Stimulated activated CD4-positive, alpha-beta T cell treated with anti-CD3 and anti-CD28 coated beads, Interleukin-2, amount 100 ng/mL, for 24 hours (primary cell): ENCODE measurements around the gene STAM.
A peak's percentile ranks its signal among the peaks of the same experiment; 100 is the strongest.

ENCODE experiments used
- DNase-seq, 2 donors: peaks; one replicate each; pipeline ENCODE4 v3.0.0-alpha.2; 2020

Gene STAM

DNA sequence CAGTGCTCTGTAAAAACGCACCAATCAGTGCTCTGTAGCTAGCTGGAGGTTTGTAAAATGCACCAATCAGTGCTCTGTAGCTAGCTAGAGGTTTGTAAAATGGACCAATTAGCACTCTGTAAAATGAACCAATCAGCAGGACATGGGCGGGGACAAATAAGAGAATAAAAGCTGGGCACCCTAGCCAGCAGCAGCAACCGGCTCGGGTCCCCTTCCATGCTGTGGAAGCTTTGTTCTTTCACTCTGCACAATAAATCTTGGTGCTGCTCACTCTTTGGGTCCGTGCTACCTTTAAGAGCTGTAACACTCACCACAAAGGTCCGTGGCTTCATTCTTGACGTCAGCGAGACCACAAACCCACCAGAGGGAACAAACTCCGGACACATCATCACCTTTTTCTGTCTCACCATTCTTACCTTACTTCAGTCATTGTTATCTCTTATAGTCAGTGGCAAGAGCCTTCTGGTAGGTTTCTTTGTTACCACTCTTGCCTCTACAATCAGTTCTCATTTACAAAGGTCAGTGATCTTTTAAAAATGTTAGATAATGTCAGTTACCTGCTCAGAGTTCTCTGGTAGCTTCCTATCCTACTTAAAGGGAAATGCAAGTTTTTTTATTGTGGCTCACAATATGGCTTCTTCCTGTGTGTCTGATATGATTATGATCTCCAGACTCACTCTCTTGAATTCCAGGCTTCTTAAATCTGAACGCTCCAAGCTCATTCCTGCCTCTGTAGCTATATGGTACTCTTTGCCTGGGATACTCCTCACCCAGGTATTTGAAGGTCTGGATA is 4.5 kb downstream of the STAM start:
- DNase-seq, result peak; percentile 39 to 53

DNA sequence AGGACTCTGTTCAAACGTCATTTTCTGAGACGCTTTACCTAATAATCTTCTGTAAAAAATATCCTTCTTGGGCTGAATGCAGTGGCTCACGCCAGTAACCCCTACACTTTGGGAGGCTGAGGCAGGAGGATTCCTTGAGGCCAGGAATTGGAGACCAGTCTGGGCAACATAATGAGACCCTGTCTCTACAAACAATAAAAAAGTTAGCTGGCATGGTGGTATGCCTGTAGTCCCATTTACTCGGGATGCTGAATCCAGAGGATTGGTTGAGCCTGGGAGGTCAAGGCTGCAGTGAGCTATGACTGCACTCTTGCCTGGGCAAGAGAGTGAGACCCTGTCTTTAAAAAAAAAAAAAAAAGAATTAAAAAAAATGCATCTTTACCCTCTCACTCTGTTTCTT is 5.1 kb downstream of the STAM start:
- no peak for DNase-seq

DNA sequence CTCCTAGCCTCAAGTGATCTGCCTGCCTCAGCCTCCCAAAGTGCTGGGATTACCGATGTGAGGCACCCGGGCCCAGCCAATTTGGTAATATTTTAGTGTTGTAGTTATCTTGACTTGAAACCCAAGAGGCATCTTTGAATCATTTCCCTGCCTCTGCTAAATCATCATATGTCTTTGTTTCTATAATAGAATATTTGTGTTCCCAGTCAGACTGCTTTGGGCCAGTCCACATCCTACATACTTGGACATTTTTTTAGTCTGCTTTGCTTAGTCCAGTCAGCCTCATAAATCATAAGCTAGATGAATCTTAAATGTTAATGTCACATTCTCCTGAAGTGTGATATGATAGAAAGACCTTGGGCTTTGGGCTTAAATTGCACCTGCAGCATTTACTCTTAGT is 5.9 kb downstream of the STAM start:
- no peak for DNase-seq

DNA sequence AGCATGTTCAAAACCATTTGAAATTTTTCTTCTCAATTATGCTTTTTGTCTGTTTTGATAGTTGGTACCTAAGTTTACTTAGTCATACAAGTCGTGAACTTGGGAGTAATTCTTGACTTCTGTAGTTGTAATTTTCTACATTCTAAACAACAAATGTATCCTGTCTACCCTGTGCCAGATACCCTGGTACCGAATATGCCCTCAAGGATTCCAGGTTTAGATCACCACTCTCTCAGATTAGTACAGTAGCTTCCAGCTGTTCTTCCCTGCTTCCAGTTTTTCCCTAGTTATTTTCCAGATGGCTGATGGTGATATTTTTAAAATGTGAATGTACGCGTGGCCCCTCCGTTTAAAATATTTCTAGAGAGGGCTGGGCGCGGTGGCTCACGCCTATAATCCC is 6.5 kb downstream of the STAM start:
- no peak for DNase-seq

DNA sequence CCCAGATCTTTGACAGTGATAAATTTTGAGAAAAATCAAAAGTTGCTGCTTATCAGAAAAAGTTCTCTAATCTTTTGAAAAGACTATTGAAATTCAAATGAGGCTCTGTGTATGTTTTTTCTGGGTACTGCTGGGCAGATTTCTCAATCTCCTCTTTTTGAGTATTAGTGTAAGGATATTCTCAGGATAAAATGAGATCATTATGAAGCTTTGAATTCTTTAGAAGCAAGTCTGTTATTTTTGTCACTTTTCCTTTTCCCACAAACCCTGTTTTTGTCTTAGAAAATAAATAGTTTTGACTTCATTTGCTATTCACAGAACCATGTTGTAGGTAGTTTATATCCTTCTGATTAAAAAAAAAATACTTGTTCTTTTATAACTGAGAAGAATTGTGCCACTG is 7.9 kb downstream of the STAM start:
- no peak for DNase-seq

DNA sequence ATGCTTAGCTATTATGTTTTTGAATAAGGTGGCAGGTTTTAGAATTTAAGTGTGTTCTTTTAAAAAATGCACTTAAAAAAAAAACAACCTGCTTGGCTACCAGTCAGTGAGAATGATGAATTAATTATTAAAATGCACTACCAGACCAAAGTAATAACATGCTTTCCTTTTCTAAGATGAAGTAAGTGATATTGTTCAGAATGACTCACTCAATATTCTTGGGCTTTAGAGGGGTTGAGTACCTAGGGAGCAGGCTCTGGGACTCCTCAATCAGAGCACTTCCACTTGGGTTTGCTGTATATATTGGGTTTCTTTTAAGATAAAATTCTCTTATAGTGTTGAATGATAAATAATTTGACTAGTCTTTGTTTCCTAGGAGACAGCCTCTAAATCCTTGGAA is 8.6 kb downstream of the STAM start:
- no peak for DNase-seq

DNA sequence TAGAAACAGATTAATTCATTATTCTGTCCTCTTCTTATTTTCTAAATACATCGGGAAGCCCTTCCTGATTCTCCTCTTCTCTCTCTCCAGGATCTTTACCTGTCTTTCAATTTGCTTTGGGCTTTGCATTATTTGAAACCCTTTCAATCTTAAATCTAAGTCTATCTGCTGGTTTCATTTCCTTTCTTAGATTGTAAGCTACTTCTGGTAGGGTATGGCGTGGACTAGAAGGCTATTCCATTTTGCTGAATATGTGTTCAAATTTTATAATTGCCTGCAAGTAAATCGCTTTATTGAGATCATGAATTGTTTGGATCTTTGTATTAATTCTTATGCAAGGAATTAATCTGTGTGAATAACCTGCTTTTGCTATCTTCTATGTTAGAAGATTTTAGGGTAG is 11.1 kb downstream of the STAM start:
- no peak for DNase-seq

DNA sequence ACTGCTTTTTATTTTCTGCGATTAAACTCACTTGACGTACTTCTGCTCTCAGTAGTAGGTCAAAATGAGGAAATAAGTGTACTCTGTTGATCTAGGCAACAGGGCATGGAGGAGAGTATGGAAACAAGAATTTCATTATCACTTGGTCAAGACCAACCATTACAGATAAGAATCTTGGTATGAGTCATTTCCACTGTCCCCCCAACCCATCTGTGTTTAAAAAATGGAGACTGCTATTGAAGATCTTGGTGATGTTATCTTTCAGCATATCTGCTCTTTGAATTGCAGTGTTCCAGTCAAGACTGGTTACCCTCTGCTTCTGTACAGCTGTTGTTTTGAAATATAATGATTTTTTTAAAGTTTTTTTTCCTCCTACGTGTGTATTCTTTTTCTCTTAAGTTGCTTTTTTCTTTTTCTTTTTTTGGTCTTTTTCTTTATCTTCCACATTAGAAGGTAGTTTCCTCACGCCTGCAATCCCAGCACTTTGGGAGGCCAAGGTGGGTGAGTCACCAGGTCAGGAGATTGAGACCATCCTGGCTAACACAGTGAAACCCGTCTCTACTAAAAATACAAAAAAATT is 11.7 kb downstream of the STAM start:
- DNase-seq, result no peak

DNA sequence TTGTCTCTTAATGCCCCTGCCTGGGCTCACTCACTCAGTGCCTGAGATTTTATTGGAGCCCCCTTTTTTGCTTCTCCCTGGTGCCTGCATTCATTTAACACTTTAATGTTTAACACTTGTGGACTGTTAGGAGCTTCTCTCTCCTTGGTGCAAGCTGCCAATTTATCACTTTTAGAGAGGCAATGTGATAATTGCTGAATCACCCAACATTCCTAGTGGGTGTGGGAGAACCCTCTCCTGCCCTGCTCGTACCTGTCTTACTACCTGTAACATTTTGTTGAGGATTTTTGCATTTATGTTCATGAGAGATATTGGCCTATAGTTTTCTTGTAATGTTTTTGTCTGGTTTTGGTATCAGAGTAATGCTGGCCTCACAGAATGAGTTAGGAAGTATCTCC is 13.2 kb downstream of the STAM start:
- DNase-seq, result no peak

DNA sequence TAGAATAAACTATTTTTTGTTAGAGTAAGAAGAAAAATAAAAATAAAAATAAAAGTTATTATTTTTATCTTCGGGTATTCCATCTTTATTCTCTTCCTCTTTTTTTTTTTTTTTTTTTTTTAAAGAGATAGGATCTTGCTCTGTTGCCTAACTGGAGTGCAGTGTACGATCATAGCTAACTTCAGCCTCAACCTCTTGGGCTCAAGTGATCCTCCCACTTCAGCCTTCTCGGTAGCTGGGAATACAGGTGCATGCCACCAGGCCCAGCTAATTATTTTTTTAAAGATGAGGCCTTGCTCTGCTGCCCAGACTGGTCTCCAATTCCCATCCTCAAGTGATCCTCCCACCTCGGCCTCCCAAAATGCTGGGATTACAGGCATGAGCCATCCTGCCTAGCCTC is 15.4 kb downstream of the STAM start:
- no peak for DNase-seq

DNA sequence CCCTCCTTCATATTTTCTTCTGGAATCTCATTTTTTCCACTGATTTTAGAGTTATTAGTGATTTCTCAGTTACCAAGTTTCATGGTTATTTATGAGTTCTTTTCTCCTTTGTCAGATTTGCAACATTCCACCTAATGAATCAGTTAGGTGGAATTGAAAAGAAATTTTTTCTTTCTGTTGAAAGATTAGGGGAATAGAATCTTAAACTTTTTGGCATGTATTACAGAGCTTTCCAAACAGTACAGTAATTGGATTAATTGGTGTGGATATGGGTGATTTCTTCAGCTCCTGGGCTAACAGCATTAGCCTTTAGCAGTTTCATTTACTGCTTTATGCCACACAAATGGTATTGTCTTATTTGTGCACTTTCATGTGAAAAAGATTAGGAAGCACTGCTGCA is 17.0 kb downstream of the STAM start:
- no peak for DNase-seq

DNA sequence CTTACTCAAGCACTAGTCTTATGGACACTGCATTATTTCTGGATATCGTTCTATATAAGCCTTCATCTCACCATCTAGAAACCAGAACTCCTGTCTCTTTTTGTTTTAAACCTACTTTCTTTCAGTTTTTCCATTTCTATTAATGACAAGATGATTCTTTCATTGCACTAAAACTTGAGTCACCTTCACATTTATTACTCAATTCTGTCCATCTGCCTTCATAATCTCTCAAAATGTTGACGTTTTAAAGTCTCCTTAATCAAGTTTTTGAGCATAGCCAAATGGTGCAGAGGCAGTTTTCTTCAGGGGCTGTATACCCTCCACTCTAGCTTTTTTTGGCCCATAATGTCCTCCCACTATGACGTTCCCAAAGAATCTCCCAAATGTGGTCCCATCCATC is 17.6 kb downstream of the STAM start:
- no peak for DNase-seq

DNA sequence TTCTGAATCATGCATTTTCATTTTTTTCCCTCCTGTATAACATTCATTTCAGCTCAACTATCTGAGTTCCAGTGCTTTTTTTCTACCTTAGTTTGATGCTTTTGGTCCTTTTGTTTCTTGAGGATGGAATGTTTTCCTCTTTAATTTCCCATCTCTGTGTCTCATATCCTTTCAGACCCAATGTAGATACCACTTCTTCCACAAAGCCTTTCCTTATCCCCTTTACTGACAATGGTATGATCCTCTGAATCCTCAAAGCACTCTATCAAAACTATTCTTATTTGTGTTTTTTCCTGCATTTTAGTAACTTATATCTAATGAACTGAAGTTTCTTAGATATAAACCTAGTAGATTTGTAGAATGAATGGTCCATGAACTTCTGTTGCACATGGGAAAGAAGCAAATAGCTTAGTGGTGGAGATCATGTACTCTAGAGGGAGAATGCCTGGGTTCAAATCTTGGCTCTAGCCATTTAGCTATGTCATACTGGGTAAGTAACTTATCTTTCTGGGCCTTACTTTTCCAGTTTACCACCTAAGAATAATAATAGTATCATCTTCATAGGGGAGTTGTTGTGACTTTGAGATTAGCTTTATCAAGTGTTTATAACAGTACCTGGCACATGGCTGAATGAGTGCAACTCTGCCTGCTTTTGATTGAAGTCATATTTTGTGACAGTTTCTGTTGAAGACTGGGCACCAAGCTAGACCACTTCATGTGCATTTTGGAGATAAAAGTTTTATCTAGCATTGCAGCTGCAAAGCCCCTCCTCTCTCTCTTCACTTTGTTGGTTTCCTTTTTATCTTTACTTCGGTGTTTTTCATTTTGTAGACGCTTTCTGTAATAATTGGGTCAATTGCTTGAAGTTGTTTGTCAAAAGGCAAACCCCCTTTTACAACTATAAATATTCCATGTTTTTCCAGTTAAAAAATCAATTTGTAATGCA is 18.5 kb downstream of the STAM start:
- DNase-seq, result no peak

DNA sequence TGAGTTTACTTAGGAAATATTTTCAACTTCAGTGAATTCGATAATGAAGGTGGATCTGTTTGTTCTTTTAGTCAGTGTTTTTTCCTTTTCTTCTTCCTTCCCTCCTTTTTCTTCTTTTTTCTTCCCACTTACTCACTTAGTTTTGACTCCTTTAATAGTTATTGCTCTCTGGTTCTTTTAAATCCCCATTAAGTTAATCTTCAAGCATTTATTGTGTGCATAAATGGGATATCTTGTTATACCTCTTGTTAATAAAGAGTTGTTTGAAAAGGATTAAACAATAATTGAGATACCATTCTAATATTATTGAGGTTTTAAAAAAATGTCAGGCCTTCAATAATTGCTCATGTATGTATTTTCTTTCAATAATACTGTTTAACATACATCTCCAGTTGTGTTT is 19.5 kb downstream of the STAM start:
- no peak for DNase-seq

DNA sequence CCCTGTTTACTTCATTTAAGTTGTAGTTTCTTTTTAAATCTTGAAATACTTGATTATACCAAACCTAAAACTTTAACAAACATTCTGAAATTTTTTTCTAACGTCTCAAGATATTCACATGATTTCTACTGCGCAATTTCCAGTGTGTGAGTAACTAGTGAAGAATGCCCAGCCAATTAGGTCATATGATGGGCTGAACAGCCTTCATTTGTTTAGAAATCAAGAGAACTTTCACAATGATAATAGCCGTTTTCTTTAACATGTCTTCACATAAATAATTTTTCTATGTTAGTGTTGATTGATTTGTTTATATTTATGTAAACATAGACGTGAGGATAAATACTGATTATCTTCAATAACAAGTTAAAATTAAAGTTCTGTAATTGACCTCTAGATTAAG is 21.8 kb downstream of the STAM start:
- DNase-seq, result no peak

DNA sequence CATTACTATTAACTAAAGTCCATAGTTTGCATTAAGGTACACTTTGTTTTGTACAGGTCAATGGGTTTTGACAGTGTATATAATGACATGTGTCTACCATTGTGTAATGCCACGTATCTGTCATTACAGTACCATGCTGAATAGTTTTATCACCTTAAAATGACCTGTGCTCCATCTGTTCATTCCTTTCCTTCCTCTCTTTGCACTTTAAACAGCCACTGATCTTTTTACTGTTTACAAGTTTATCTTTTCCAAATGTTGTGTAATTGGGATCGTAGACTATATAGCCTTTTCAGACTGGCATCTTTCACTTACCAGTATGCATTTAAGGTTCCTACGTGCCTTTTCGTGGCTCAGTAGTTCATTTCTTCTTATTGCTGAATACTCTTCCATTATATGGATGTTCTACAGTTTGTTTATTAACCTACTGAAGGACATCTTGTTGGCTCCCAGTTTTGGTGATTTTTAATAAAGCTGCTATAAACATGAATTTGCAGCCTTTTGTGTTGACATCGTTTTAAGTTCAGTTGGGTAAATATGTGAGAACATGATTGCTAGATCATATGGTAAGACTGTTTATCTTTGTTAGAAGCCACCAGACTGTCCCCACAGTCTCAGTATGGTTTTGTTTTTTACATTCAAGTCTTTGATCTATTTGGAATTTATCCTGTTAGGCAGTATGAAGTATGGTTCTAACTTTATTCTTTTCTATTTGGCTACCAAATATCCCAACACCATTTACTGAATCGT is 24.7 kb downstream of the STAM start:
- DNase-seq, result no peak

DNA sequence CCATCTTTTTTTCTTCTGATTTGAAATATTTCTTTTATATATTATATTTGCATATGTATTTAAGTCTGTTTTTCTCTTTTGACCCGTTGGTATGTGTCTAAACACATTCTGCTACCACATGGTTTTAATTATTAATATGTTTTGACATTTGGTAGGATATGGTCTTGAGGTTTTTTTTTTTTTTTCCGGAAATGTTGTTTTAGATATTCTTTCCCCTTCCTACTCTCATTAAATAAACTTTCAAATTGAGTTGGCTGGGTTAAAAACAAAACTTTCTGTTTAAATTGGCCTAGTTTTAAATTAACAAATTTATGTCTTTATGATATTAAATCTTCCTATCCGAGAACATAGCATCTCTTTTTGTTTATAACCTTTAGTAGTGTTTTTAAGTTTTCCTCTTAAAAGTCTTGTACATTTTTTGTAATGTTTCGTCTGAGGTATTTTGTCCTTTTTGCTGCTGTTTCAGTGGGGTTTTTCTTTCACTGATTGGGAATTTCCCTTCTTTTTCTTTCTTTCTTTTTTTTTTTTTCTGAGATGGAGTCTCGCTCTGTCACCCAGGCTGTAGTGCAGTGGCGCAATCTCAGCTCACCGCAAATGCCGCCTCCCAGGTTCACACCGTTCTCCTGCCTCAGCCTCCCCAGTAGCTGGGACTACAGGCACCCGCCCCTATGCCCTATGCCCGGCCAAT is 25.4 kb downstream of the STAM start:
- peak; percentile 45 to 56 for DNase-seq

DNA sequence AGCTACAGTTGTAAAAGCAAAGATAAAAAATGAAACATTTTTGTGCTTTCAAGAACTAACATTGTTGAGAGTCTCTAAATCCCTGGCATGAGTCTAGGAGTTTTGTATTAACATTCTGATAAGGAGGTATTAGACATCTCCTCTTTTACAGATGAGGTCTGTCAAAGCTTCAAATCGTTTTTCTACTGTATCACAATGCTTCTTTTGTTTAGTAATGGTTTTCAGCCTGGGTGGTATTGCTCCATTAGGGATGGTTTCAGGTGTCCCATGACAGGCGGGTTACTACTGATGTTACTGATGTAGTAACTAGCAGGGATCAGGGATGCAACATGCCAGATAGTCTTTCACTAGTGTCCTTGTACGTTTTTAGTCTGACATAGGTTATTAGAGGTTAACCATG is 27.4 kb downstream of the STAM start:
- DNase-seq, result no peak

DNA sequence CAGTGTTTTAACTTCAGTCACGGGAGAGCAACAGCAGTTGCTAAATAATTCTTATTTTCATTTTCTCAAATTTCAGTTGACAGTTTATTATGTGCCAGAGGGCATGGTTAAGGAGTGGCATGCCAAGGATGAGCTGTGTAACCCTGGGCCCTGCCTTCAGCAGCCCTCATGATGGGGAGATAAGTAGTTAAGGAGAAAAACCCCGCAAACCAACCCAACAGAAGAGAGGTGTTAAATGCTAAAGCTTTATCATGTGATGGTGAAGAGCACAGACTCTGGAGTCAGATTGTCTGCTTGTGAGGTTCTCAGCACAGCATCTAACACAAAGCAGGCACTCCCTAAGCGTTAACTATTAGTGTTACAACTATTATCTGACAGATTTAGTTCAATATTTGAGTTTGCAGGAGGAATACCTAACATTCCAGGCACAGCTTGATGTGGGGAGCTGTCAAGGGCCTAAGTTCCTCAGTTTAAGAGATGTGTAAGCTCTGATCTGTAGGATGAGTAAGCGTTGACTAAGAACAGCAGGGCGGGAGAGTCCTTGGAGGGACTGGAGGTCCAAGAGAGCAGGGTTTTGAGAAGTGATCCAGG is 29.6 kb downstream of the STAM start:
- no peak for DNase-seq

DNA sequence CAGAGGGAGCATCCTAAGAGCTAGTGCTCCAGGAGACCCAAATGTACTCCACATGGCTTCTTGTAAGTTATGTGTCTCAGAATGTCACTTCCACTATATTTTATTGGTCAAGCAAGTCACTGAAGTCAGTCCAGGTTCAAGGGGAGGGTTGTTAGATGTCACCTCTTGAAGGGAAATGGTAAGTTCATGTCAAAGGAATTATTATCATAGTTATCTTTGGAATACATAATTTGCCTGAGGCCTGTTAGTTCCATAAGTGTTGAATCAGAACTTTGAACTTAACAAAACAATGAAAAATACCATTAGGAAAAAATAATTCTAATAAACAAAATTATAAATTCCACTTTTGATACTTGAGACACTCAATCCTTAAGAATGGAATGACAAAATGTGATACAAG is 30.6 kb downstream of the STAM start:
- no peak for DNase-seq

DNA sequence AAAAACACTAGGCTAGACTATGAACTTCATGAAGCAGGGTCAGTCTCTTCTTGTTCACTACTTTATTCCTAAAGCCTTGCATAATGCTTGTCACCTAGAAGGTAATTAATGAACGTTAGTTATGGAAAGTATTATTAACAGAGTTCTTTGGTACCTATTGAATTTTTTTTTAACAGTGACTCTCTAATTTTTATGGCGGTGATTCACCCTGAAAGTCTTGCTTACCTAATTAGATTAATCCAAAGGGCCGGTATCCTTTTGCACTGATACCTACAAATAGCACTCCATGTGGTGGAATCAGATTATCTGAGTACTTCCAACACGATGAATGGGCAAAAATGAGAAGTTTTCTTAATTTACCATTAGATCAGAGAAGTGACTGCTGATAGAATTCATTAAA is 31.7 kb downstream of the STAM start:
- no peak for DNase-seq

DNA sequence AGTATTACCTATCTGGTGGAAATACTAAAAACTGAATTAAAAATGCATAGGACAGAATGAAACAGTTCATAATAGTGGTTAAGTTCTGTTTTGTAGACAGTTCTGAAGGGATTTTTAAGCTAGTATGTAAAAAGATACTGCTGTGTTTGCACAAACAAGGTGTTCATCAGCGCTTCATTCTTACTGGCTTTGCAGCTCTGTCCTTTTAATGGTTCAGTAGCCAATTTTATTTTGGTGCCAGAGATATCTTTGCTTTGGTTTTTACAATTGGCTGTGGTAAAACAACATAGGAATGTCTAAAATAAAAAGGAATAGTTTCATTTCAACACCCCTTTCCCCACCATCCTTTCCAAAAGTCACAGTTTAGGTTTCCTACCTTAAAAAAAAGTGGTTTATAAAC is 33.0 kb downstream of the STAM start:
- DNase-seq, result no peak
